NT2/D1 (cell line): Measurements from ENCODE around the gene TMEM79.

ENCODE experiments used
- DNase-seq: peaks from one replicate; pipeline ENCODE4 v3.0.0-alpha.2; 2011; ENCODE audit warnings: low read depth, low spot score
- H3K27me3 ChIP-seq: 2 replicates; pipeline ENCODE4 v1.6.0; 2011; ENCODE audit warnings: mild to moderate bottlenecking; ENCODE audit not compliant: insufficient read length, insufficient read depth
- H3K36me3 ChIP-seq: 2 replicates; pipeline ENCODE4 v1.6.1; 2011; ENCODE audit warnings: mild to moderate bottlenecking, low read length, mixed read lengths; ENCODE audit not compliant: insufficient read depth, insufficient read length
- H3K4me1 ChIP-seq: 2 replicates; pipeline ENCODE4 v1.5.1; 2011; ENCODE audit not compliant: insufficient read depth, insufficient read length
- H3K4me3 ChIP-seq: 2 replicates; pipeline ENCODE4 v1.5.1; 2011; ENCODE audit warnings: low read depth; ENCODE audit not compliant: insufficient read length
- H3K9ac ChIP-seq: 2 replicates; pipeline ENCODE4 v1.6.0; 2011; ENCODE audit warnings: low read depth; ENCODE audit not compliant: insufficient read length
- H3K9me3 ChIP-seq: 2 replicates; pipeline ENCODE4 v1.5.1; 2011; ENCODE audit warnings: mild to moderate bottlenecking, low read length; ENCODE audit not compliant: insufficient read depth
- SUZ12 ChIP-seq: IDR thresholded peaks from 2 replicates; pipeline ENCODE4 v1.6.1; 2011; ENCODE audit not compliant: insufficient read length, insufficient read depth; ENCODE audit errors: extremely low read depth
- YY1 ChIP-seq: IDR thresholded peaks from 2 replicates; pipeline ENCODE4 v1.6.1; 2011; ENCODE audit not compliant: insufficient read length, insufficient read depth
- ZNF274 ChIP-seq: IDR thresholded peaks from 2 replicates; pipeline ENCODE4 v1.6.1; 2011; ENCODE audit warnings: mild to moderate bottlenecking, low read depth, low read length

Gene TMEM79

GRCh38 chr1:156281693-156282478 is 2.2 kb upstream of the TMEM79 start:
- Histone ChIP-seq H3K9me3 (no peaks in the 10 kb centered on the region), H3K36me3 (peaks cover 81% of the 10 kb centered on the region), H3K9ac (peak overlapping the region; percentile 95), H3K4me3 (peak overlapping the region; percentile 80), H3K4me1 (peaks cover 8% of the 10 kb centered on the region), H3K27me3 (no peaks in the 10 kb centered on the region)
- TF ChIP-seq SUZ12 (no peak), YY1 (no peak), ZNF274 (no peak)
- no peak for DNase-seq

- no peaks in the 10 kb centered on the region for H3K9me3 ChIP-seq
- TF ChIP-seq YY1 (peak; percentile 97), ZNF274 (no peak)
- peak; percentile 100 for DNase-seq
- H3K4me3 ChIP-seq = peak within 1 kb of the TSS; percentile 80
- H3K27me3 ChIP-seq = no peaks in the 10 kb centered on the region
- peaks cover 8% of the 10 kb centered on the region for H3K4me1 ChIP-seq
- peak within 1 kb of the TSS; percentile 95 for H3K9ac ChIP-seq
- H3K36me3 ChIP-seq = peaks cover 77% of the 10 kb centered on the region
These were observed 1.5 kb upstream of the TMEM79 start, which contains the start of gene SMG5 for GRCh38 chr1:156282479-156283222. TSS of gene SMG5 (minus strand) at chr1:156282825. CDS start at chr1:156282680, 145 bp downstream.

- peaks cover 8% of the 10 kb centered on the region for H3K4me1 ChIP-seq
- H3K4me3 ChIP-seq = peak overlapping the region; percentile 80
- H3K36me3 ChIP-seq = peaks cover 76% of the 10 kb centered on the region
- H3K9ac ChIP-seq = peak overlapping the region; percentile 95
- H3K27me3 ChIP-seq = no peaks in the 10 kb centered on the region
- TF ChIP-seq YY1 (no peak), ZNF274 (no peak), SUZ12 (no peak)
- no peak for DNase-seq
- H3K9me3 ChIP-seq = no peaks in the 10 kb centered on the region
These were observed 604 bp upstream of the TMEM79 start for GRCh38 chr1:156283521-156283920.

- H3K9me3 ChIP-seq = no peaks in the 10 kb centered on the region
- H3K4me3 ChIP-seq = no peak overlapping the region
- TF ChIP-seq YY1 = no peak
- no peak for TF ChIP-seq SUZ12
- TF ChIP-seq ZNF274 = no peak
- H3K36me3 ChIP-seq = peaks cover 73% of the 10 kb centered on the region
- H3K27me3 ChIP-seq = no peaks in the 10 kb centered on the region
- H3K9ac ChIP-seq = no peak overlapping the region
- no peak for DNase-seq
- H3K4me1 ChIP-seq = peaks cover 8% of the 10 kb centered on the region
These were observed 632 bp downstream of the TMEM79 start for GRCh38 chr1:156284757-156285156.

- Histone ChIP-seq H3K9me3 (no peaks in the 10 kb centered on the region), H3K4me1 (peaks cover 4% of the 10 kb centered on the region), H3K27me3 (no peaks in the 10 kb centered on the region), H3K9ac (no peak overlapping the region), H3K36me3 (peaks cover 72% of the 10 kb centered on the region), H3K4me3 (no peak overlapping the region)
- TF ChIP-seq ZNF274 (no peak), YY1 (no peak), SUZ12 (no peak)
- no peak for DNase-seq
These were observed 1.3 kb downstream of the TMEM79 start for GRCh38 chr1:156285437-156285836.

- H3K9ac ChIP-seq = no peak overlapping the region
- DNase-seq = no peak
These were observed 1.9 kb downstream of the TMEM79 start for GRCh38 chr1:156286061-156286460.

GRCh38 chr1:156289857-156290256 is 5.7 kb downstream of the TMEM79 start:
- DNase-seq = no peak
- no peak overlapping the region for H3K9ac ChIP-seq
- H3K4me3 ChIP-seq = no peak overlapping the region
- H3K36me3 ChIP-seq = peaks cover 76% of the 10 kb centered on the region
- H3K4me1 ChIP-seq = peaks cover 9% of the 10 kb centered on the region
- H3K27me3 ChIP-seq = no peaks in the 10 kb centered on the region
- TF ChIP-seq ZNF274 = no peak
- no peak for TF ChIP-seq YY1
- TF ChIP-seq SUZ12 = no peak
- H3K9me3 ChIP-seq = no peaks in the 10 kb centered on the region

More at GRCh38 chr1:156286061-156286460, 1.9 kb downstream of the TMEM79 start:
- Histone ChIP-seq H3K4me3 (no peak overlapping the region), H3K36me3 (peaks cover 66% of the 10 kb centered on the region), H3K9me3 (no peaks in the 10 kb centered on the region), H3K27me3 (no peaks in the 10 kb centered on the region), H3K4me1 (peaks cover 3% of the 10 kb centered on the region)
- no peak for TF ChIP-seq SUZ12
- TF ChIP-seq ZNF274 = no peak
- no peak for TF ChIP-seq YY1
